GM18907 (cell line): Measurements from ENCODE around the gene FER1L5.
"Not testable (repeated sequence)": the region's sequence is repeated elsewhere in the genome, so short reads cannot be mapped to it uniquely, and the experiment has no call there.

Experiments used
- ATAC-seq: cut with Tn5 transposase; IDR thresholded peaks from one replicate; pipeline ENCODE4 v1.9.1; 2021; ENCODE audit warnings: mild to moderate bottlenecking, moderate library complexity; ENCODE audit not compliant: unreplicated experiment

The FER1L5 gene

GRCh38 chr2:96633641-96634040 is 8.9 kb upstream of the FER1L5 start:
- ATAC-seq: no peak

DNA sequence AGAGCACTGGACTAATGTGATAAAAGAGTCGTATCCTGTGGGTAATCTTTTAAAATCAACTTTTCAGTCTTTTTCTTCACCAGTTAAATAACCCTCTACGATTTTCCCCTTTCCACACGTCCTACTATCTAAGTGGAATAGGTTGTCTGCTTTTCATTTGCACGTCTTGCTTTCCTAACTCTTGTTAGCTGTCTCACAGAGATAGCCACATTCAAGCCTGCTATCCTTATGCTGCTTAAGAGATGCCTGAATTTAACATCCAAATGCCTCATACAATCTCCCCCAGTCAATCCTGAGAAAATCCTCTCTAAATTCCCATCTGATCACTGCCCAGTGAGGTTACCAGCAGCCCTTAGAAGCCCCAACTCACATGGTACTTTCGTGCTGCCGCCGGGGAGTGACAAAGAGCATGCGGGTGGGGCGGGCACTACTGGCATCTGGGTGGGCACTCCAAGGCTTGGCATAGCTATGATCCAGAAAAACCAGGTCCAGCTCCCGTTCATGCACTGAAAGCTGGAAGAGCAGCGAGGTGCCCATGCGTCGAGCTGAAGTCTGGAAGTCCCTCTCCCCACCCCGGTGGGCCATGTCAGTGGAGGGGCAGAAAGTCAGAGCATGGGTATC is 5.9 kb upstream of the FER1L5 start:
- ATAC-seq: no peak

DNA sequence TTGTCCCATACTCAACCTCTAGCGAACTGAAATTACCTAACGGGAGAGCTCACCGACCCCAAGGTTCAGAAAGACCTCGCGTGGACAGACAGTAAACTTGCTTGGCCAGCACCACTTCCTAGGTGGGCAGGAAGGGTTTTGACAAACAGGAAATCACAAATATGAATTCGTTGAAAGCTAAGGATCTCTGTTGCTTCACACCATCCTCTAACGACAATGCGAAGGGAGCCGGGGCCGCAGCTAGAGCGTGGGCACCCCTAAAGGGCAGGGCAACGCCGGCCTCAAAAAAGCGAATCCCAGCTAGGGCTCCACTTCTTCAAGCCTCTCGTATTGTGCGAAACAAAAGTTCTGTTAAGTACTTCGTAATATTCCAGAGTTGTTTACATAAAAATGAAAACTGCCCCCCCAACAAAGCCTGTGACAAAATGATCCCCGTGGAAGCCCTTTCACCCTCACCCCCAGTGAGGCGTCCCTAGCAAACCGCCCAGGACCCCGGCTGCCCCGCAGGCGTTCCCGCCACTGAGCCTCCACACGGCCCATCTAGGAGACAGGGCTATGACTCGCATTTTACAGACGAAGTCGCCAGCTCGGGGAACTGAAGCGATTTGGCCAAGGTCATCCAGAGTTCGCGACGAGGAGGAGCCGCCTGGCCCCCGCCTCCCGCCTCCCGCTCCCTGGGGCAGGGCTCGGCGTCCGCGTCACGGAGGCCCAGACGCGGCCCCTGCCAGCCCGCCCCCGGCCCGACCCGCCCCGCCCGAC is 5.0 kb upstream of the FER1L5 start:
- peak; percentile 69 for ATAC-seq

DNA sequence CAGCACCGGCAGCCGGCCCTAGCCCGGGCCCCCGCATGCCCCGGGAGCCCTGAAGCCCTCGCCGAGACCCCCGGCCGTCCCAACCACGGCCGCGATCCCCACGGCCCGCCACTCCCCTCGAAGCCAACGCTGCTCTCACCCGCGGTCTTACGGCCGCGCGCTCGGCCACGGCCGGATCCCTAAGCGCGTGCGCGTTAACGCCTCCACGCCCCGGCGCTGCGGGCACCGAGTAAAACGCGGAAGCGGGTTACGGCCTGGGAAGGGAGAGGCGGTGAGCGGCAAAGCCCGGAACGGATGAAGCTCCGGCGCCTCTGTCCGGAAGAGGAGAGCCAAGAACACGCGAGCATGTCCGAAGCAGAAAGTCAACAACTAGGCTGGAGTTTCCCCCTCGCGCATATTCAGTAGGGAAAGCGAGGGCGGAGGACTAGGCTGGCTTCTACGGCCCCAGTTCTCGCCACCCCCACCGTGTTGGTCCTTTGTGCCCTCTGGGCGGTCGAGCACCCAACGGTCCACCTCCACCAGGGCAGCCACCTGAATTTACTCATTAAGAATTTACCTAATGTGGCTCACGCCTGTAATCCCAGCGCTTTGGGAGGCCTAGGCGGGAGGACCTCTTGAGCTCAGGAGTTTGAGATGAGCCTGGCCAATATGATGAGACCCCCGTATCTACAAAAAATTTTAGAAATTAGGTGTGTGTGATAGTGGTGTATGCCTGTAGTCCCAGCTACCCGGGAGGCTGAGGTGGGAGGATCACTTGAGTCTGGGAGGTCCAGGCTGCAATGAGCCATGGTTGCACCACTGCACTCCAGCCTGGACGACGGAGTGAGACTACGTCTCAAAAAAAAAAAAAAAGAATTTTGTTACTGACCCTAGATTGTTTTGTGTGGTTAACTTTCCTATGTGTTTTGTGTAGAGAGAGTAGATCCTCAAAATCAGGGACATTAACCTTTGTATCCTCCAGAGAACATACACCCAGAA is 4.1 kb upstream of the FER1L5 start, which contains the start of gene KANSL3:
KANSL3 (minus strand) TSS at position 169 of the 978 bp plus-strand sequence. CDS start 1,177 bp downstream, outside the sequence.
- peak; percentile 83 for ATAC-seq

GRCh38 chr2:96647681-96648080 is 5.1 kb downstream of the FER1L5 start:
- ATAC-seq: no peak

GRCh38 chr2:96648306-96648930 is 5.9 kb downstream of the FER1L5 start:
- ATAC-seq: no peak

DNA sequence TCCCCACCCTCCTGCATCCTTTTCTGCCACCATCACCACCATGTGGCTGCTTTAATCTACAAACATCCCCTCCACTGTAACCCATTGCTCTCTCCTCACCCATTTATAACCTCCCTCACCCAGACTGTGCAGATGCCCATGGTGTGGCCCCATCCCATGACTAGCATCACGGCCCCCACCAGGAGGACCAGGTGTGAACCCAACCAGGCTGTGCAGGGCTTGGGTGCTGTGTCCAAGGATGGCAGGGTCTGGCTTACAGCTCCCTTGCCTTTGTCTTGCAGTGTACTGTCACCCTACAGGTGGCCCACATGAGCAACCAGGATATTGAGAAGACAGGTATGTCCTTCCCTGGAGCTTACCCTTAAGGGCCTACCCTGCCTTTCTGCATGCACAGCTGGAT is 6.8 kb downstream of the FER1L5 start:
- no peak for ATAC-seq

DNA sequence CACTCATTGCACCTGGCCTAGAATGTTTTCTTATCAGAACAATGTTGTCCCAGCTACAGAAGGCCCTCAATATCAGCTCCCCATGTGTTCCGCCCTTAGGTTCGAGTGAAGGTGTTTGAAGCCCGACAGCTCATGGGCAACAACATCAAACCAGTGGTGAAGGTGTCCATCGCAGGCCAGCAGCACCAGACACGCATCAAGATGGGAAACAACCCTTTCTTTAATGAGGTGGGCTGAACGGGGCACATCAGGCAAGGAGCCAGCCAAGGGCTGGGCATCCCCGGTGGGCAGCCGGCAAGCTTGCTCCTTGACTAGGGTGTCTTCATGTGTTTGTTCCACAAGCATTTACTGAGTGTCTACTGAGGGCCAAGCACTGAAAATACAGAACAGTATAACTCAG is 9.2 kb downstream of the FER1L5 start:
- no peak for ATAC-seq

GRCh38 chr2:96654791-96655190 is 12.2 kb downstream of the FER1L5 start:
- not testable (repeated sequence) for ATAC-seq

DNA sequence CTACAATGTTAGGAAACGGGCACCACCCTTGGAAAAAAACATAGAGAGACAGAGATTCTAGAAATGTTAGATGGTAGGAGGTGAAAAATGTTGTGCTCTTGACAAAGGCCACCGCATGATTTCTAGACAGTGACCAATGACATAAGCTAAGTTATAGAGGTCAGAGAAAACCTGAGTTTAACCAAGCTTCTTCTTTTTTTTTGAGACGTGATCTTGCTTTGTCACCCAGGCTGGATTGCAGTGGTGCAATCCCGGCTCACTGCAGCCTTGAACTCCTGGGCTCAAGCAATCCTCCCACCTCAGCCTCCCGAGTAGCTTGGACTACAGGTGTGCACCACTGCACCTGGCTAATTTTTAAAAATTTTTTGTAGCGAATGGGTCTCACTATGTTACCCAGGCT is 13.0 kb downstream of the FER1L5 start:
- ATAC-seq: no peak

- no peak for ATAC-seq
These were observed 14.0 kb downstream of the FER1L5 start for GRCh38 chr2:96656540-96656939.

- no peak for ATAC-seq
These were observed 18.8 kb downstream of the FER1L5 start for GRCh38 chr2:96661324-96661723.

- no peak for ATAC-seq
These were observed 19.8 kb downstream of the FER1L5 start for GRCh38 chr2:96662360-96662759.

DNA sequence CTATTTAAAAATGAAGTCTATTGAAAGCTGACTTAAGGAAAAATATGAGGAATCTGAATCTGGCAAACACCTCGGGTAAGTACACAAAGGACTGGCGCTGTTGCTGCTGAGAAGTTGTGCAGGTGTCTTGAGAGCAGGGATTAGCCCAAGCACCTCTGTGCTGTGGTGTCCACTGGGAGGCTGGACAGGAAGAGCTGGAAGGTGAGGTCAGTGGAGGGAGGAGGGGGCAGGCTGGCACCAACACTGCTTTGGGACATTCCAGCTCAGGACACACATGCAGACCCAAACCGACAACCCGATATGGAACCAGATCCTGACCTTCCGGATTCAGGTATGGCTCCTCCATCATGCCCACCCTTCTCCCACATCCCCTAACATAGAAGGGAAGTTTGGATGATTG is 20.6 kb downstream of the FER1L5 start:
- ATAC-seq: no peak

GRCh38 chr2:96663829-96664228 is 21.3 kb downstream of the FER1L5 start:
- ATAC-seq: no peak

DNA sequence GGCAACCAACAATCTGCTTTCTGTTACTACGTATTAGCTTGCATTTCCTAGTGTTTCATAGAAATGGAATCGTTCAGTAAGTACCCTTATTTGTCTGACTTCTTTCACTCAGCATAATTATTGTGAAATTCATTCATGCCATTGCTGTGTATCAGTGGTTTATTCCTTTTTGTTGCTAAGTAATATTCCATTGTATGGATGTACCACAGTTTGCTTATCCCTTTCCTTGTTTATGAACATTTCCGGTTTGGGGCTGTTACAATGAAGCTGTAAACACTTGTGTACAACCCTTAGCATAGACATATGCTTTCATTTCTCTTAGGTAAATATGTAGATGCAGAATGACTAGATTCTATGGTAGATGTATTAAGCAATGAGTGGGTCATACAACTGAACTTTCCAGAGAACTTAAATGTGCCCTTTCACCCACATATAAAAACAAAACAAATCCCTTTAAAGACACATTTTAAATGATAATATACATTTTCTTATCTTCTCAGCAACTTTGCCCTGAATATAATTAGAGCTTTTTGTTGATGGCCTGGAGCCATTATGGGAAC is 21.9 kb downstream of the FER1L5 start:
- ATAC-seq: no peak

DNA sequence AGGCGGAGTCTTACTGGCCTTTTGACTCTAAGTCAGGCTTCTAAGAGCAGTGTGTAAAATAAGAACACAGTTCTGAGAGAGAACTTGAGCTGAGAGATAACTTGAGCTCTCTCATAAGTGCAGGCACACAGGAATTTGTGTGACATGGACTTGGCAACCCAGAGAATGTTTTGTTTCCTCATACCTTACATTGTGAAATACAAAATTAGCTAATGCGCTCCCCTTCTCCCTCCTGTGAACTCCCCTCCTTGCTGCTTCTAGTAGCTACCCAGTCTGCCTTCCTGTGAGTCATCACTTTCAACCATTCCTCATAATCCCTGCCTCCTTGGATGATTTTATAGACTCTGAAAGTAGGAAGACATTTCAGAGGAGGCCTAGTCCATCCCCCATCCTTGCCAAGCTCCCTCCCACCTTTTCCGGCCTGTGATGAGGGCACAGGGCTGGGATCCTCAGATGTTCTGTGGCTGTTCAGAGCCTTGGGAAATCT is 22.6 kb downstream of the FER1L5 start:
- ATAC-seq: no peak

GRCh38 chr2:96665717-96666116 is 23.2 kb downstream of the FER1L5 start:
- not testable (repeated sequence) for ATAC-seq

- no peak for ATAC-seq
These were observed 26.2 kb downstream of the FER1L5 start for GRCh38 chr2:96668771-96669170.

- no peak for ATAC-seq
These were observed 27.1 kb downstream of the FER1L5 start for GRCh38 chr2:96669539-96670215.
